ENCODE data around the gene RCOR1. TPM values are rescaled to one million over a fixed set of nuclear protein-coding genes. Genes with fewer than 3 reads are reported as not detected.

The RCOR1 gene
- total and polyA plus RNA-seq, 2 of the 4 experiments (the other 2 are of a cell fraction) = 9.0 to 11.2 TPM

DNA sequence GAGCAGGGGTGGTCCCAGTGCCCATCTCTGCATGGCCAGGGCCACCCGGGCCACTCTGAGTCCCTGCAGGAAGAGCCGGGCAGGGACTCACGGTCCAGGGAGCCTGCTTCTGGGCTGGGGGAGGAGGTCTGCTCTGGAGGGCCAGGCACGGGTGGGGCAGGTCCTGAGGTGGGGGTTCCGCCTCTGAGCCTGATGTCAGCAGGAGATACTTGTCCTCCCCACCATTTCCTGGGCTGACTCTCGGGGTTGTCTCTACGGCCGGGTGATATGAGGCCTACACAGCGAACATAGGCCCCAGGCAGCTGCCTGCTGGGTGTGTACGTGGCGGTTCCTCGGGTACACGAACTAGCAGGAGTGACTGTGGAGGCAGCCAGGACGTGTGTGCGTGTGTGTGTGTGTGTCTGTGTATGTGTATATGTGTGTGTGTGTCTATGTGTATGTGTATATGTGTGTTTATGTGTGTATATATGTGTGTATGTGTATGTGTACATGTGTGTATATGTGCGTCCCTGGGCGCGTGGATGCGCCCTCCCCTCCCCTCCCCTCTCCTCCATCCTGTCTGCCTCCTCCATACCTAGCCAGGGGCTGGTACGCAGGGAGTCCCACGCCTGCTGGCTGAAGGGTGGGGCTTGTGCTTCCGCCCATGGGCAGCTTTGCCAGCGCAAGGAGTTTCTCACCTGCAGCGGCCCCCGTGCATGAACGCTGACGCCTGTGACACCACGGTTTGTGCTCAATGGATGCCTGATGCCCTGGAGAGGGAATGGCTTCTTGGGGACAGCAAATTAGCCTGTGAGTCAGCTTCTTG lies 154.4 kb downstream of the RCOR1 start:
- H3K4me1 ChIP-seq (ENCODE audit: control insufficient read depth, insufficient read depth, low read length) = no peaks in the 10 kb centered on the region
- H3K27ac ChIP-seq (ENCODE audit: insufficient read depth, low read length) = no peak overlapping the region
- intact Hi-C loops (cut with micrococcal nuclease) (no loop called here), dilution Hi-C loops (cut with HindIII; ENCODE audit: low sequenced_read_pairs, unreplicated experiment) (no loop called here), in situ Hi-C loops (cut with MboI; ENCODE audit: low sequenced_read_pairs) (no loop called here)
- no peak overlapping the region for H2BK120ac ChIP-seq (ENCODE audit: low read depth, low read length)
- no peak overlapping the region for H3K4me3 ChIP-seq (ENCODE audit: insufficient read depth, low read depth, low read length)
- no peak overlapping the region for H4K5ac ChIP-seq (ENCODE audit: low read depth, low read length)
- H3K27me3 ChIP-seq (ENCODE audit: control insufficient read depth, insufficient read depth, low read length) = no peaks in the 10 kb centered on the region
- CTCF ChIA-PET = no interaction called here
- BruUV-seq (replicated peaks) = no TSS peak
- TF ChIP-seq RAD21 (IDR thresholded peaks at IDR 0.05; ENCODE audit: low read length) (no peak), NFE2L2 (IDR thresholded peaks at IDR 0.05; ENCODE audit: low read depth, low read length) (no peak), MXI1 (IDR thresholded peaks at IDR 0.05; ENCODE audit: borderline replicate concordance, low read depth, low read length) (no peak), RFX5 (IDR thresholded peaks at IDR 0.05; ENCODE audit: low read depth, low read length) (no peak), SMC3 (IDR thresholded peaks at IDR 0.05; ENCODE audit: low read depth, low read length) (no peak), RCOR1 (IDR thresholded peaks at IDR 0.05; ENCODE audit: insufficient replicate concordance, low read length) (no peak), CHD1 (IDR thresholded peaks at IDR 0.05; ENCODE audit: low read depth, low read length) (no peak), MAZ (IDR thresholded peaks at IDR 0.05; ENCODE audit: borderline replicate concordance, low read depth, low read length) (no peak), POLR2A (IDR thresholded peaks at IDR 0.05; ENCODE audit: low read depth, low read length) (no peak), FOS (IDR thresholded peaks at IDR 0.05; ENCODE audit: low read depth, low read length) (no peak), MAFK (IDR thresholded peaks at IDR 0.05; ENCODE audit: low read depth, low read length) (no peak), CEBPB (IDR thresholded peaks at IDR 0.05; ENCODE audit: low read depth, low read length) (no peak), BHLHE40 (IDR thresholded peaks at IDR 0.05; ENCODE audit: low read depth, low read length) (no peak)
- TF ChIP-seq, protein P1, sequence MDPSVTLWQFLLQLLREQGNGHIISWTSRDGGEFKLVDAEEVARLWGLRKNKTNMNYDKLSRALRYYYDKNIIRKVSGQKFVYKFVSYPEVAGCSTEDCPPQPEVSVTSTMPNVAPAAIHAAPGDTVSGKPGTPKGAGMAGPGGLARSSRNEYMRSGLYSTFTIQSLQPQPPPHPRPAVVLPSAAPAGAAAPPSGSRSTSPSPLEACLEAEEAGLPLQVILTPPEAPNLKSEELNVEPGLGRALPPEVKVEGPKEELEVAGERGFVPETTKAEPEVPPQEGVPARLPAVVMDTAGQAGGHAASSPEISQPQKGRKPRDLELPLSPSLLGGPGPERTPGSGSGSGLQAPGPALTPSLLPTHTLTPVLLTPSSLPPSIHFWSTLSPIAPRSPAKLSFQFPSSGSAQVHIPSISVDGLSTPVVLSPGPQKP (IDR thresholded peaks at IDR 0.05; ENCODE audit: borderline replicate concordance, low read depth, low read length) = no peak
- TF ChIP-seq, protein P2, sequence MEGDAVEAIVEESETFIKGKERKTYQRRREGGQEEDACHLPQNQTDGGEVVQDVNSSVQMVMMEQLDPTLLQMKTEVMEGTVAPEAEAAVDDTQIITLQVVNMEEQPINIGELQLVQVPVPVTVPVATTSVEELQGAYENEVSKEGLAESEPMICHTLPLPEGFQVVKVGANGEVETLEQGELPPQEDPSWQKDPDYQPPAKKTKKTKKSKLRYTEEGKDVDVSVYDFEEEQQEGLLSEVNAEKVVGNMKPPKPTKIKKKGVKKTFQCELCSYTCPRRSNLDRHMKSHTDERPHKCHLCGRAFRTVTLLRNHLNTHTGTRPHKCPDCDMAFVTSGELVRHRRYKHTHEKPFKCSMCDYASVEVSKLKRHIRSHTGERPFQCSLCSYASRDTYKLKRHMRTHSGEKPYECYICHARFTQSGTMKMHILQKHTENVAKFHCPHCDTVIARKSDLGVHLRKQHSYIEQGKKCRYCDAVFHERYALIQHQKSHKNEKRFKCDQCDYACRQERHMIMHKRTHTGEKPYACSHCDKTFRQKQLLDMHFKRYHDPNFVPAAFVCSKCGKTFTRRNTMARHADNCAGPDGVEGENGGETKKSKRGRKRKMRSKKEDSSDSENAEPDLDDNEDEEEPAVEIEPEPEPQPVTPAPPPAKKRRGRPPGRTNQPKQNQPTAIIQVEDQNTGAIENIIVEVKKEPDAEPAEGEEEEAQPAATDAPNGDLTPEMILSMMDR (conservative IDR thresholded peaks at IDR 0.05; ENCODE audit: low read depth, low read length) = no peak
- TF ChIP-seq, protein P3, sequence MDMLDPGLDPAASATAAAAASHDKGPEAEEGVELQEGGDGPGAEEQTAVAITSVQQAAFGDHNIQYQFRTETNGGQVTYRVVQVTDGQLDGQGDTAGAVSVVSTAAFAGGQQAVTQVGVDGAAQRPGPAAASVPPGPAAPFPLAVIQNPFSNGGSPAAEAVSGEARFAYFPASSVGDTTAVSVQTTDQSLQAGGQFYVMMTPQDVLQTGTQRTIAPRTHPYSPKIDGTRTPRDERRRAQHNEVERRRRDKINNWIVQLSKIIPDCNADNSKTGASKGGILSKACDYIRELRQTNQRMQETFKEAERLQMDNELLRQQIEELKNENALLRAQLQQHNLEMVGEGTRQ (IDR thresholded peaks at IDR 0.05; ENCODE audit: low read depth, low read length) = no peak
- H3K4me2 ChIP-seq (ENCODE audit: low read depth, low read length) = no peak overlapping the region
- H2BK5ac ChIP-seq (ENCODE audit: low read depth, low read length, poor library complexity, severe bottlenecking) = no peak overlapping the region
- H2AK5ac ChIP-seq (ENCODE audit: low read depth, low read length) = no peak overlapping the region
- no peaks in the 10 kb centered on the region for H3K79me1 ChIP-seq (ENCODE audit: low read depth in 1 of 2, low read length in 2 of 2)
- H3K14ac ChIP-seq (replicated peaks; ENCODE audit: low read depth, low read length) = no peak overlapping the region
- no peak overlapping the region for H2BK20ac ChIP-seq (ENCODE audit: low read depth, low read length)
- ATAC-seq (ENCODE audit: low read depth) (no peak), DNase-seq (no peak)
- peaks cover 11% of the 10 kb centered on the region for H3K9me3 ChIP-seq (ENCODE audit: control insufficient read depth, insufficient read depth, low read length)
- no peaks in the 10 kb centered on the region for H3K36me3 ChIP-seq (ENCODE audit: control insufficient read depth, insufficient read depth, low read length)
- H3K56ac ChIP-seq (ENCODE audit: extremely low read depth, insufficient read depth, low read length) = no peak overlapping the region
- H4K8ac ChIP-seq (ENCODE audit: low read depth in 2 of 2, low read length in 2 of 2) = no peak overlapping the region
- H3K18ac ChIP-seq (ENCODE audit: low read depth, low read length) = no peak overlapping the region
- H4K20me1 ChIP-seq (ENCODE audit: insufficient read depth, low read length) = no peaks in the 10 kb centered on the region
- H3K9me1 ChIP-seq (ENCODE audit: insufficient read depth, low read length) = no peaks in the 10 kb centered on the region
- H2AFZ ChIP-seq (replicated peaks; ENCODE audit: low read length, poor library complexity) = no peak overlapping the region
- H3K23ac ChIP-seq (ENCODE audit: low read depth, low read length) = no peak overlapping the region
- WGBS, 2 experiments (ENCODE audit: extremely low coverage in 2 of 2, insufficient read length in 1 of 2) = 88% methylated on average over 11 of the region's 28 CpGs; no CpG with 5 or more reads in 1 of the 2 experiments
- H4K91ac ChIP-seq (ENCODE audit: insufficient read depth, low read depth, low read length) = no peak overlapping the region
- no peak overlapping the region for H3K9ac ChIP-seq (ENCODE audit: low read depth, low read length)
- no peak overlapping the region for H3K4ac ChIP-seq (ENCODE audit: low read depth, low read length)
- no peak overlapping the region for H2BK15ac ChIP-seq (ENCODE audit: low read depth, low read length)
- no peak overlapping the region for H2AK9ac ChIP-seq (replicated peaks; ENCODE audit: low read depth, low read length, poor library complexity)
- POLR2A ChIA-PET (ENCODE audit: unreplicated experiment) = no interaction called here
